ENCODE data around the gene ERVW-1. TPM values are rescaled to one million over a fixed set of nuclear protein-coding genes. Genes with fewer than 3 reads are reported as not detected.

Gene ERVW-1
- total and polyA plus RNA-seq, 2 experiments from 2014 or later: 0.07 TPM; not detected in 1

DNA sequence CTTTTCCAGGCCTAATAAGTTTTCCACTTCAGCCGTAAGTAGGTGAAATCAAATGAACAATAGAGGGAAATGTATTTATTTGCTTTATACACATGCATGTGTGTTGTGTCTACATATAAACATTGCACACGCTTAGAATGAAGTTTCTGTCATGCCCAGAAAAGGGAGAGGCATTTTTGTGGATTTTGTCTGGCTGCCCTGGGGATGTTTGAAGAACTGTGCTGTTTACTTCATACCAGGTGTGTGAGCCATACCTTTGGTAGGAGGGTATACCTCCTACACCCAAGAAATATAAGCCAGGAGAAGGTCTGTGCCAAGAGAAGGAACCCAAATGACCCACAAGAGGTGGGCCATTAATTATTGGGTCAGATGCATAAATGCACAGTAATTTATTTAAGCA lies 17.6 kb downstream of the ERVW-1 start:
- no peak overlapping the region for H3K4me3 ChIP-seq
- no peaks in the 10 kb centered on the region for H3K4me1 ChIP-seq (ENCODE audit: insufficient read depth)
- TF ChIP-seq STAT1 (IDR thresholded peaks at IDR 0.05; ENCODE audit: unreplicated experiment) (no peak), EZH2 (IDR thresholded peaks at IDR 0.05; ENCODE audit: low read depth, unreplicated experiment) (no peak), POLR2AphosphoS5 (IDR thresholded peaks at IDR 0.05; ENCODE audit: low read depth) (no peak)
- no peaks in the 10 kb centered on the region for H3K9me2 ChIP-seq (ENCODE audit: insufficient read depth)
- H3F3A ChIP-seq (replicated peaks; ENCODE audit: low read depth): no peaks in the 10 kb centered on the region; the same call in 1 of the 2 replicates
- no peaks in the 10 kb centered on the region for H3K27me3 ChIP-seq (ENCODE audit: insufficient read depth)
- Mint-ChIP-seq H3K4me3 (no peak overlapping the region; the same call in 2 of the 3 replicates), H3K36me3 (ENCODE audit: low read depth) (peaks cover 21% of the 10 kb centered on the region), H3K9me3 (no peaks in the 10 kb centered on the region), H3K27me3 (ENCODE audit: insufficient read depth, low read depth, poor library complexity) (no peaks in the 10 kb centered on the region), H3K4me1 (no peaks in the 10 kb centered on the region; the same call in 2 of the 3 replicates), H3K27ac (no peak overlapping the region)
- no peak overlapping the region for H3K4me2 ChIP-seq
- ATAC-seq: no peak
- no peaks in the 10 kb centered on the region for H3K79me2 ChIP-seq (replicated peaks; ENCODE audit: insufficient read depth)
- H4K20me1 ChIP-seq (replicated peaks; ENCODE audit: insufficient read depth): no peaks in the 10 kb centered on the region
- peaks cover 12% of the 10 kb centered on the region for H3K36me3 ChIP-seq (ENCODE audit: insufficient read depth)
- 0 out of 2 replicates have a peak overlapping the region, but pooled peaks have one; percentile 12 for H3K27ac ChIP-seq (ENCODE audit: low read depth)
- DNase-seq (ENCODE audit: low spot score): no peak
- H2AFZ ChIP-seq: no peak overlapping the region

DNA sequence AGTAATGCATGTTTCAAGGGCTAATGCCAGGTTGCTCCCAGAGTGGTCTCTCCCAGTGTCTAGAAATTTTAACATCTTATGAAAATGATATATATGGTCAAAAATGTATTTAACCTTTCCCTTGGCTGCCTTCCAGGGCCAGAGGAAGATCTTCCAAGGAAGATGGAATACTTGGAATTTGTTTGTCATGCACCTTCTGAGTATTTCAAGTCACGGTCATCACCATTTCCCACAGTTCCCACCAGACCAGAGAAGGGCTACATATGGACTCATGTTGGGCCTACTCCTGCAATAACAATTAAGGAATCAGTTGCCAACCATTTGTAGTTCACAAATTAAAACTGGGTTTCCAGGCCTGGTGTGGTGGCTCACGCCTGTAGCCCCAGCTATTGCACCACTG lies 21.5 kb downstream of the ERVW-1 start:
- no peak for DNase-seq (ENCODE audit: low spot score)
- Mint-ChIP-seq H3K4me3 (no peak overlapping the region), H3K9me3 (no peaks in the 10 kb centered on the region), H3K27me3 (ENCODE audit: insufficient read depth, low read depth, poor library complexity) (no peaks in the 10 kb centered on the region), H3K27ac (no peak overlapping the region), H3K36me3 (ENCODE audit: low read depth) (peaks cover 56% of the 10 kb centered on the region), H3K4me1 (no peaks in the 10 kb centered on the region; the same call in 2 of the 3 replicates)
- no peaks in the 10 kb centered on the region for H3K79me2 ChIP-seq (replicated peaks; ENCODE audit: insufficient read depth)
- no peak overlapping the region for H2AFZ ChIP-seq
- H3F3A ChIP-seq (replicated peaks; ENCODE audit: low read depth): peaks cover 6% of the 10 kb centered on the region; the same call in 1 of the 2 replicates
- no peak for ATAC-seq
- no peaks in the 10 kb centered on the region for H3K9me2 ChIP-seq (ENCODE audit: insufficient read depth)
- H3K27ac ChIP-seq (ENCODE audit: low read depth): no peak overlapping the region
- peaks cover 5% of the 10 kb centered on the region for H4K20me1 ChIP-seq (replicated peaks; ENCODE audit: insufficient read depth)
- no peaks in the 10 kb centered on the region for H3K27me3 ChIP-seq (ENCODE audit: insufficient read depth)
- no peak overlapping the region for H3K4me2 ChIP-seq
- no peaks in the 10 kb centered on the region for H3K4me1 ChIP-seq (ENCODE audit: insufficient read depth)
- no peak overlapping the region for H3K4me3 ChIP-seq
- H3K36me3 ChIP-seq (ENCODE audit: insufficient read depth): peaks cover 43% of the 10 kb centered on the region
- no peak for TF ChIP-seq POLR2AphosphoS5 (IDR thresholded peaks at IDR 0.05; ENCODE audit: low read depth)
- TF ChIP-seq EZH2 (IDR thresholded peaks at IDR 0.05; ENCODE audit: low read depth, unreplicated experiment): no peak
- TF ChIP-seq ZNF331 (CRISPR knock-in tag; IDR thresholded peaks at IDR 0.05; ENCODE audit: low read depth): no peak
- TF ChIP-seq CREB1 (CRISPR knock-in tag; IDR thresholded peaks at IDR 0.05; ENCODE audit: low read depth): no peak
- TF ChIP-seq, protein P1, sequence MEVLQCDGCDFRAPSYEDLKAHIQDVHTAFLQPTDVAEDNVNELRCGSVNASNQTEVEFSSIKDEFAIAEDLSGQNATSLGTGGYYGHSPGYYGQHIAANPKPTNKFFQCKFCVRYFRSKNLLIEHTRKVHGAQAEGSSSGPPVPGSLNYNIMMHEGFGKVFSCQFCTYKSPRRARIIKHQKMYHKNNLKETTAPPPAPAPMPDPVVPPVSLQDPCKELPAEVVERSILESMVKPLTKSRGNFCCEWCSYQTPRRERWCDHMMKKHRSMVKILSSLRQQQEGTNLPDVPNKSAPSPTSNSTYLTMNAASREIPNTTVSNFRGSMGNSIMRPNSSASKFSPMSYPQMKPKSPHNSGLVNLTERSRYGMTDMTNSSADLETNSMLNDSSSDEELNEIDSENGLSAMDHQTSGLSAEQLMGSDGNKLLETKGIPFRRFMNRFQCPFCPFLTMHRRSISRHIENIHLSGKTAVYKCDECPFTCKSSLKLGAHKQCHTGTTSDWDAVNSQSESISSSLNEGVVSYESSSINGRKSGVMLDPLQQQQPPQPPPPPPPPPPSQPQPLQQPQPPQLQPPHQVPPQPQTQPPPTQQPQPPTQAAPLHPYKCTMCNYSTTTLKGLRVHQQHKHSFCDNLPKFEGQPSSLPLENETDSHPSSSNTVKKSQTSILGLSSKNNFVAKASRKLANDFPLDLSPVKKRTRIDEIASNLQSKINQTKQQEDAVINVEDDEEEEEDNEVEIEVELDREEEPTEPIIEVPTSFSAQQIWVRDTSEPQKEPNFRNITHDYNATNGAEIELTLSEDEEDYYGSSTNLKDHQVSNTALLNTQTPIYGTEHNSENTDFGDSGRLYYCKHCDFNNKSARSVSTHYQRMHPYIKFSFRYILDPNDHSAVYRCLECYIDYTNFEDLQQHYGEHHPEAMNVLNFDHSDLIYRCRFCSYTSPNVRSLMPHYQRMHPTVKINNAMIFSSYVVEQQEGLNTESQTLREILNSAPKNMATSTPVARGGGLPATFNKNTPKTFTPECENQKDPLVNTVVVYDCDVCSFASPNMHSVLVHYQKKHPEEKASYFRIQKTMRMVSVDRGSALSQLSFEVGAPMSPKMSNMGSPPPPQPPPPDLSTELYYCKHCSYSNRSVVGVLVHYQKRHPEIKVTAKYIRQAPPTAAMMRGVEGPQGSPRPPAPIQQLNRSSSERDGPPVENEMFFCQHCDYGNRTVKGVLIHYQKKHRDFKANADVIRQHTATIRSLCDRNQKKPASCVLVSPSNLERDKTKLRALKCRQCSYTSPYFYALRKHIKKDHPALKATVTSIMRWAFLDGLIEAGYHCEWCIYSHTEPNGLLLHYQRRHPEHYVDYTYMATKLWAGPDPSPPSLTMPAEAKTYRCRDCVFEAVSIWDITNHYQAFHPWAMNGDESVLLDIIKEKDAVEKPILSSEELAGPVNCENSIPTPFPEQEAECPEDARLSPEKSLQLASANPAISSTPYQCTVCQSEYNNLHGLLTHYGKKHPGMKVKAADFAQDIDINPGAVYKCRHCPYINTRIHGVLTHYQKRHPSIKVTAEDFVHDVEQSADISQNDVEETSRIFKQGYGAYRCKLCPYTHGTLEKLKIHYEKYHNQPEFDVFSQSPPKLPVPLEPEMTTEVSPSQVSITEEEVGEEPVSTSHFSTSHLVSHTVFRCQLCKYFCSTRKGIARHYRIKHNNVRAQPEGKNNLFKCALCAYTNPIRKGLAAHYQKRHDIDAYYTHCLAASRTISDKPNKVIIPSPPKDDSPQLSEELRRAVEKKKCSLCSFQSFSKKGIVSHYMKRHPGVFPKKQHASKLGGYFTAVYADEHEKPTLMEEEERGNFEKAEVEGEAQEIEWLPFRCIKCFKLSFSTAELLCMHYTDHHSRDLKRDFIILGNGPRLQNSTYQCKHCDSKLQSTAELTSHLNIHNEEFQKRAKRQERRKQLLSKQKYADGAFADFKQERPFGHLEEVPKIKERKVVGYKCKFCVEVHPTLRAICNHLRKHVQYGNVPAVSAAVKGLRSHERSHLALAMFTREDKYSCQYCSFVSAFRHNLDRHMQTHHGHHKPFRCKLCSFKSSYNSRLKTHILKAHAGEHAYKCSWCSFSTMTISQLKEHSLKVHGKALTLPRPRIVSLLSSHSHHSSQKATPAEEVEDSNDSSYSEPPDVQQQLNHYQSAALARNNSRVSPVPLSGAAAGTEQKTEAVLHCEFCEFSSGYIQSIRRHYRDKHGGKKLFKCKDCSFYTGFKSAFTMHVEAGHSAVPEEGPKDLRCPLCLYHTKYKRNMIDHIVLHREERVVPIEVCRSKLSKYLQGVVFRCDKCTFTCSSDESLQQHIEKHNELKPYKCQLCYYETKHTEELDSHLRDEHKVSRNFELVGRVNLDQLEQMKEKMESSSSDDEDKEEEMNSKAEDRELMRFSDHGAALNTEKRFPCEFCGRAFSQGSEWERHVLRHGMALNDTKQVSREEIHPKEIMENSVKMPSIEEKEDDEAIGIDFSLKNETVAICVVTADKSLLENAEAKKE (CRISPR knock-in tag; IDR thresholded peaks at IDR 0.05): no peak
- TF ChIP-seq, protein P2, sequence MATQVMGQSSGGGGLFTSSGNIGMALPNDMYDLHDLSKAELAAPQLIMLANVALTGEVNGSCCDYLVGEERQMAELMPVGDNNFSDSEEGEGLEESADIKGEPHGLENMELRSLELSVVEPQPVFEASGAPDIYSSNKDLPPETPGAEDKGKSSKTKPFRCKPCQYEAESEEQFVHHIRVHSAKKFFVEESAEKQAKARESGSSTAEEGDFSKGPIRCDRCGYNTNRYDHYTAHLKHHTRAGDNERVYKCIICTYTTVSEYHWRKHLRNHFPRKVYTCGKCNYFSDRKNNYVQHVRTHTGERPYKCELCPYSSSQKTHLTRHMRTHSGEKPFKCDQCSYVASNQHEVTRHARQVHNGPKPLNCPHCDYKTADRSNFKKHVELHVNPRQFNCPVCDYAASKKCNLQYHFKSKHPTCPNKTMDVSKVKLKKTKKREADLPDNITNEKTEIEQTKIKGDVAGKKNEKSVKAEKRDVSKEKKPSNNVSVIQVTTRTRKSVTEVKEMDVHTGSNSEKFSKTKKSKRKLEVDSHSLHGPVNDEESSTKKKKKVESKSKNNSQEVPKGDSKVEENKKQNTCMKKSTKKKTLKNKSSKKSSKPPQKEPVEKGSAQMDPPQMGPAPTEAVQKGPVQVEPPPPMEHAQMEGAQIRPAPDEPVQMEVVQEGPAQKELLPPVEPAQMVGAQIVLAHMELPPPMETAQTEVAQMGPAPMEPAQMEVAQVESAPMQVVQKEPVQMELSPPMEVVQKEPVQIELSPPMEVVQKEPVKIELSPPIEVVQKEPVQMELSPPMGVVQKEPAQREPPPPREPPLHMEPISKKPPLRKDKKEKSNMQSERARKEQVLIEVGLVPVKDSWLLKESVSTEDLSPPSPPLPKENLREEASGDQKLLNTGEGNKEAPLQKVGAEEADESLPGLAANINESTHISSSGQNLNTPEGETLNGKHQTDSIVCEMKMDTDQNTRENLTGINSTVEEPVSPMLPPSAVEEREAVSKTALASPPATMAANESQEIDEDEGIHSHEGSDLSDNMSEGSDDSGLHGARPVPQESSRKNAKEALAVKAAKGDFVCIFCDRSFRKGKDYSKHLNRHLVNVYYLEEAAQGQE (IDR thresholded peaks at IDR 0.05; ENCODE audit: unreplicated experiment): no peak
- TF ChIP-seq NANOG (IDR thresholded peaks at IDR 0.05; ENCODE audit: borderline replicate concordance): no peak
- TF ChIP-seq, protein P3, sequence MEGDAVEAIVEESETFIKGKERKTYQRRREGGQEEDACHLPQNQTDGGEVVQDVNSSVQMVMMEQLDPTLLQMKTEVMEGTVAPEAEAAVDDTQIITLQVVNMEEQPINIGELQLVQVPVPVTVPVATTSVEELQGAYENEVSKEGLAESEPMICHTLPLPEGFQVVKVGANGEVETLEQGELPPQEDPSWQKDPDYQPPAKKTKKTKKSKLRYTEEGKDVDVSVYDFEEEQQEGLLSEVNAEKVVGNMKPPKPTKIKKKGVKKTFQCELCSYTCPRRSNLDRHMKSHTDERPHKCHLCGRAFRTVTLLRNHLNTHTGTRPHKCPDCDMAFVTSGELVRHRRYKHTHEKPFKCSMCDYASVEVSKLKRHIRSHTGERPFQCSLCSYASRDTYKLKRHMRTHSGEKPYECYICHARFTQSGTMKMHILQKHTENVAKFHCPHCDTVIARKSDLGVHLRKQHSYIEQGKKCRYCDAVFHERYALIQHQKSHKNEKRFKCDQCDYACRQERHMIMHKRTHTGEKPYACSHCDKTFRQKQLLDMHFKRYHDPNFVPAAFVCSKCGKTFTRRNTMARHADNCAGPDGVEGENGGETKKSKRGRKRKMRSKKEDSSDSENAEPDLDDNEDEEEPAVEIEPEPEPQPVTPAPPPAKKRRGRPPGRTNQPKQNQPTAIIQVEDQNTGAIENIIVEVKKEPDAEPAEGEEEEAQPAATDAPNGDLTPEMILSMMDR (conservative IDR thresholded peaks at IDR 0.05; ENCODE audit: low read depth in 2 of 2): no peak
- no peak for TF ChIP-seq ZNF114 (CRISPR knock-in tag; IDR thresholded peaks at IDR 0.05)
- no peak for TF ChIP-seq EZH2phosphoT487 (IDR thresholded peaks at IDR 0.05; ENCODE audit: unreplicated experiment)
